ENCODE results near the gene ZDHHC24.
"Not testable (repeated sequence)": the region's sequence is repeated elsewhere in the genome, so short reads cannot be mapped to it uniquely, and the experiment has no call there.

The ZDHHC24 gene

GRCh38 chr11:66543263-66544107 is 2.4 kb downstream of the ZDHHC24 start:
- DNase-seq: no peak

- no peak for DNase-seq
Observed at GRCh38 chr11:66542362-66542761, 3.5 kb downstream of the ZDHHC24 start.

GRCh38 chr11:66541892-66542291 is 4.0 kb downstream of the ZDHHC24 start:
- no peak for DNase-seq

GRCh38 chr11:66540598-66540997 is 5.2 kb downstream of the ZDHHC24 start:
- DNase-seq: not testable (repeated sequence)

- DNase-seq: no peak
Observed at GRCh38 chr11:66539870-66540213, 6.0 kb downstream of the ZDHHC24 start.

GRCh38 chr11:66539170-66539869 is 6.5 kb downstream of the ZDHHC24 start:
- DNase-seq: no peak

GRCh38 chr11:66532784-66533183 is 13.1 kb downstream of the ZDHHC24 start:
- DNase-seq: no peak

GRCh38 chr11:66531841-66532240 is 14.0 kb downstream of the ZDHHC24 start:
- DNase-seq: no peak

- DNase-seq: no peak
Observed at GRCh38 chr11:66530927-66531709, 14.7 kb downstream of the ZDHHC24 start.

GRCh38 chr11:66529655-66530054 is 16.2 kb downstream of the ZDHHC24 start:
- DNase-seq: no peak

GRCh38 chr11:66529069-66529468 is 16.8 kb downstream of the ZDHHC24 start:
- DNase-seq: no peak

- no peak for DNase-seq
Observed at GRCh38 chr11:66524304-66525040, 21.4 kb downstream of the ZDHHC24 start.

- no peak for DNase-seq
Observed at GRCh38 chr11:66523611-66524010, 22.2 kb downstream of the ZDHHC24 start.

- no peak for DNase-seq
Observed at GRCh38 chr11:66510990-66511339, 34.9 kb downstream of the ZDHHC24 start.

GRCh38 chr11:66510271-66510989 is 35.4 kb downstream of the ZDHHC24 start, which contains the start of gene BBS1:
Gene BBS1 (plus strand): TSS chr11:66510635. CDS start chr11:66510660, 25 bp downstream.
- DNase-seq: peak; percentile 46

GRCh38 chr11:66509131-66509561 is 36.7 kb downstream of the ZDHHC24 start:
- DNase-seq: no peak

- no peak for DNase-seq
Observed at GRCh38 chr11:66505276-66505816, 40.5 kb downstream of the ZDHHC24 start.

- no peak for DNase-seq
Observed at GRCh38 chr11:66498506-66498905, 47.3 kb downstream of the ZDHHC24 start.

GRCh38 chr11:66497206-66497605 is 48.6 kb downstream of the ZDHHC24 start:
- no peak for DNase-seq

- no peak for DNase-seq
Observed at GRCh38 chr11:66495401-66495854, 50.4 kb downstream of the ZDHHC24 start.

GRCh38 chr11:66494935-66495334 is 50.9 kb downstream of the ZDHHC24 start:
- no peak for DNase-seq

- DNase-seq: no peak
Observed at GRCh38 chr11:66494458-66494857, 51.4 kb downstream of the ZDHHC24 start.
